Measurements from ENCODE around the gene OTX1.

- TF ChIP-seq CTCF (IDR thresholded peaks at IDR 0.05) (no peak), POLR2AphosphoS5 (IDR thresholded peaks at IDR 0.05; ENCODE audit: insufficient read depth in 1 of 2, low read depth in 1 of 2) (no peak)
These were observed 9.9 kb downstream of the OTX1 start for GRCh38 chr2:63060472-63060991.
